Fibroblast of lung (primary cell): ENCODE measurements around the gene BBIP1. TPM values are rescaled to one million over a fixed set of nuclear protein-coding genes. Genes with fewer than 3 reads are reported as not detected.

ENCODE experiments used
- DNase-seq, 2 donors: peaks; one replicate each; pipeline versions ENCODE4 v3.0.0 to v3.0.0-alpha.2; 2010; ENCODE audit warnings: low read depth in 2 of 2
- H2AFZ ChIP-seq: 2 replicates; pipeline ENCODE4 v1.5.1; 2012; ENCODE audit warnings: low read length, control low read depth, inconsistent platforms
- H3K27ac ChIP-seq: 2 replicates; pipeline ENCODE4 v1.5.1; 2011; ENCODE audit warnings: low read length, control low read depth; ENCODE audit not compliant: insufficient read depth
- H3K27me3 ChIP-seq: 2 replicates; pipeline ENCODE4 v1.5.1; 2011; ENCODE audit warnings: mild to moderate bottlenecking, low read length; ENCODE audit not compliant: control insufficient read depth, insufficient read depth
- H3K36me3 ChIP-seq: 2 replicates; pipeline ENCODE4 v1.5.1; 2011; ENCODE audit warnings: low read length; ENCODE audit not compliant: control insufficient read depth, insufficient read depth
- H3K4me1 ChIP-seq: 2 replicates; pipeline ENCODE4 v1.5.1; 2011; ENCODE audit warnings: low read length; ENCODE audit not compliant: control insufficient read depth, insufficient read depth; ENCODE audit errors: extremely low read depth
- H3K4me2 ChIP-seq: 2 replicates; pipeline ENCODE4 v1.5.1; 2011; ENCODE audit warnings: low read length, control low read depth; ENCODE audit not compliant: insufficient read depth; ENCODE audit errors: extremely low read depth
- H3K4me3 ChIP-seq, 4 experiments: fragments of 200-600 bp in 1 of 4; sonication (generic) in 1 of 4; replicated peaks in 1 of 4; 2 replicates each; pipeline ENCODE4 v1.5.1; 2011 to 2016; ENCODE audit warnings: low read length in 4 of 4, low read depth in 3 of 4, mild to moderate bottlenecking in 3 of 4, control low read depth in 2 of 4, inconsistent platforms in 1 of 4, mixed read lengths in 1 of 4; ENCODE audit not compliant: insufficient read depth in 1 of 4; ENCODE audit errors: control extremely low read depth in 1 of 4
- H3K79me2 ChIP-seq: 2 replicates; pipeline ENCODE4 v1.5.1; 2012; ENCODE audit warnings: mild to moderate bottlenecking, low read length, inconsistent platforms; ENCODE audit not compliant: control insufficient read depth, insufficient read depth
- H3K9ac ChIP-seq: 2 replicates; pipeline ENCODE4 v1.5.1; 2011; ENCODE audit warnings: mild to moderate bottlenecking, low read length, control low read depth; ENCODE audit not compliant: insufficient read depth
- H3K9me3 ChIP-seq: 2 replicates; pipeline ENCODE4 v1.5.1; 2012; ENCODE audit warnings: low read depth, low read length; ENCODE audit not compliant: control insufficient read depth, insufficient read depth
- H4K20me1 ChIP-seq: 2 replicates; pipeline ENCODE4 v1.5.1; 2011; ENCODE audit warnings: low read length; ENCODE audit not compliant: control insufficient read depth, insufficient read depth; ENCODE audit errors: extremely low read depth
- EZH2 ChIP-seq: IDR thresholded peaks from 2 replicates; pipeline ENCODE4 v1.5.1; 2012; ENCODE audit warnings: low read length, control low read depth, mild to moderate bottlenecking; ENCODE audit errors: missing control alignments
- polyA plus RNA-seq, 2 donors: library from polyadenylated mRNA; depleted of rRNA in 1 of 2; stranded (reverse) in 1 of 2; unstranded in 1 of 2; fragments of >200 nt; gene quantifications; 2 replicates each; pipeline ENCODE4 v1.2.1, GENCODE V29; 2011 to 2012; ENCODE audit warnings: missing spikeins in 1 of 2
- total RNA-seq: library from RNA; depleted of rRNA; stranded (reverse); fragments of >200 nt; gene quantifications from 2 replicates; pipeline ENCODE4 v1.2.1, GENCODE V29; 2014
- TF ChIP-seq, protein P1 (sequence below), 2 donors: IDR thresholded peaks in 1 of 2; conservative IDR thresholded peaks in 1 of 2; 1 replicate in 1 of 2; 2 replicates in 1 of 2; pipeline ENCODE4 v1.5.1; 2011 to 2012; ENCODE audit warnings: low read length in 2 of 2, control low read depth in 1 of 2, inconsistent platforms in 1 of 2, low read depth in 1 of 2, mild to moderate bottlenecking in 1 of 2

BBIP1 gene
- total and polyA plus RNA-seq, 2 donors (not counting 1 experiment from before 2014, with no cell fraction given) = 30.1 to 31.7 TPM

- Histone ChIP-seq H2AFZ (no peak overlapping the region), H3K4me2 (no peak overlapping the region), H3K4me1 (peaks cover 4% of the 10 kb centered on the region), H3K27ac (no peak overlapping the region), H3K36me3 (no peaks in the 10 kb centered on the region), H3K27me3 (no peaks in the 10 kb centered on the region), H3K9ac (no peak overlapping the region), H4K20me1 (no peaks in the 10 kb centered on the region), H3K4me3 (no peak overlapping the region), H3K79me2 (peaks cover 9% of the 10 kb centered on the region), H3K9me3 (no peaks in the 10 kb centered on the region)
- no peak for TF ChIP-seq EZH2
- TF ChIP-seq, protein P1, sequence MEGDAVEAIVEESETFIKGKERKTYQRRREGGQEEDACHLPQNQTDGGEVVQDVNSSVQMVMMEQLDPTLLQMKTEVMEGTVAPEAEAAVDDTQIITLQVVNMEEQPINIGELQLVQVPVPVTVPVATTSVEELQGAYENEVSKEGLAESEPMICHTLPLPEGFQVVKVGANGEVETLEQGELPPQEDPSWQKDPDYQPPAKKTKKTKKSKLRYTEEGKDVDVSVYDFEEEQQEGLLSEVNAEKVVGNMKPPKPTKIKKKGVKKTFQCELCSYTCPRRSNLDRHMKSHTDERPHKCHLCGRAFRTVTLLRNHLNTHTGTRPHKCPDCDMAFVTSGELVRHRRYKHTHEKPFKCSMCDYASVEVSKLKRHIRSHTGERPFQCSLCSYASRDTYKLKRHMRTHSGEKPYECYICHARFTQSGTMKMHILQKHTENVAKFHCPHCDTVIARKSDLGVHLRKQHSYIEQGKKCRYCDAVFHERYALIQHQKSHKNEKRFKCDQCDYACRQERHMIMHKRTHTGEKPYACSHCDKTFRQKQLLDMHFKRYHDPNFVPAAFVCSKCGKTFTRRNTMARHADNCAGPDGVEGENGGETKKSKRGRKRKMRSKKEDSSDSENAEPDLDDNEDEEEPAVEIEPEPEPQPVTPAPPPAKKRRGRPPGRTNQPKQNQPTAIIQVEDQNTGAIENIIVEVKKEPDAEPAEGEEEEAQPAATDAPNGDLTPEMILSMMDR (conservative IDR thresholded peaks at IDR 0.05 in 1 of 2, IDR thresholded peaks at IDR 0.05 in 1 of 2; ENCODE audit: low read depth in 1 of 2, low read length in 2 of 2) = no peak
- DNase-seq = no peak
Measured at GRCh38 chr10:110876000-110876399, 43.0 kb downstream of the BBIP1 start.

- Histone ChIP-seq H4K20me1 (no peaks in the 10 kb centered on the region), H3K36me3 (no peaks in the 10 kb centered on the region), H2AFZ (no peak overlapping the region), H3K4me3 (peak overlapping the region; percentile 69 to 91 (median 86)), H3K27ac (no peak overlapping the region), H3K9me3 (no peaks in the 10 kb centered on the region), H3K4me1 (peaks cover 5% of the 10 kb centered on the region), H3K4me2 (peak overlapping the region; percentile 97), H3K27me3 (no peaks in the 10 kb centered on the region), H3K79me2 (peaks cover 9% of the 10 kb centered on the region), H3K9ac (no peak overlapping the region)
- DNase-seq = no peak
- TF ChIP-seq, protein P1 (conservative IDR thresholded peaks at IDR 0.05 in 1 of 2, IDR thresholded peaks at IDR 0.05 in 1 of 2; ENCODE audit: low read depth in 1 of 2, low read length in 2 of 2) = no peak
- no peak for TF ChIP-seq EZH2
Measured at GRCh38 chr10:110873951-110874350, 45.0 kb downstream of the BBIP1 start.

DNA sequence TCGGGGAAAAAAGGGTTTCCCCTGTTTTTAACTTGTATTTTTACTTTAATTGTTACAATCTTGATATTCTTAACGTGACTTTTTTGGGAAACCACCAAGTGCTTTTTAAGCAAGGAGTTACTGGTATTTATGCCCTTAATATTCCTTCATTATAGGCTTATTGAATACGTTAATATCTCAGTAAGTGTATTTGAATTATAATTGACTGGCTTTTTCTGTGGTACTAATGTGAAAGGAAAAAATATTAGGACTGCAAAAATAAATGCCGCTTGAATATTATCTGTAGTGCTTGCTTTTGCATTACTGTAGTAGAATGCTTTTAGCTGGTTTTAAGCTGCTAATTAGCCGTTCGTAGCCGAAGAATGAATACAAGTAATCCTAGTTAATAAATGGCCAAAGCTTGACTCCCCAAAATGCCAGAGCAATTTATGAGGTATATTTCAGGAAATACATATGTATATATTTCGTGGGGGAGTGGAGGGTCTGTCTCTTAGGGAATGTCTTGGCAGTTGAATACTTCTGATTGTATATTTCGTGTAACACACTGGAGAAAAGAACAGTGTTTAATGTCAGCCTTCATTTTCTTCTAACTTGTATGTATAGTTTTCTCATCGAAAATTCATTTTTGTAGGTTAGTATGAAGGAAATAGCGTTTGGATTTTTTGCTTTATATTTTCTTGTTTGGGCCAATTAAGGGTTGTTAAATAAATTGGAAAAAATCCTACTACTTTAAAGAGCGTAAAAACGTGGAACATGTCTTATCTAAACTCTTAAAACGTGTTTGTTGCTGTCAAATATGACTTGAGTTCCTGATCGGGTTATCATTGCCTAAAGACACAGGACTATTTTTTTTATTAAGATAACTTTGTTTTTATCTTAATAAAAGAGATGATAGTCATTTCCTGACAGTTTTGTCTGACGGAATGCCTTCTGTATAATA, 45.7 kb downstream of the BBIP1 start:
- no peak for TF ChIP-seq EZH2
- TF ChIP-seq, protein P1 (conservative IDR thresholded peaks at IDR 0.05 in 1 of 2, IDR thresholded peaks at IDR 0.05 in 1 of 2; ENCODE audit: low read depth in 1 of 2, low read length in 2 of 2) = no peak
- H4K20me1 ChIP-seq = no peaks in the 10 kb centered on the region
- peak overlapping the region; percentile 75 for H3K27ac ChIP-seq
- peak overlapping the region; percentile 86 for H3K9ac ChIP-seq
- peaks cover 9% of the 10 kb centered on the region for H3K79me2 ChIP-seq
- H3K4me3 ChIP-seq = peak overlapping the region; percentile 69 to 91 (median 86)
- H2AFZ ChIP-seq = peak overlapping the region; percentile 41
- H3K9me3 ChIP-seq = no peaks in the 10 kb centered on the region
- DNase-seq = peak in 1 of 2 donors; percentile 17
- peaks cover 5% of the 10 kb centered on the region for H3K4me1 ChIP-seq
- H3K4me2 ChIP-seq = peak overlapping the region; percentile 97
- H3K27me3 ChIP-seq = no peaks in the 10 kb centered on the region
- H3K36me3 ChIP-seq = no peaks in the 10 kb centered on the region
